H9 (cell line): ENCODE data around the gene TMEM205. TPM values are rescaled to one million over a fixed set of nuclear protein-coding genes. Genes with fewer than 3 reads are reported as not detected.

Experiments used
- DNase-seq: peaks from one replicate; pipeline ENCODE4 v3.0.0-alpha.2; 2017
- H2AFZ ChIP-seq: one replicate; pipeline ENCODE4 v1.6.1; 2013; ENCODE audit warnings: mild to moderate bottlenecking, low read length, control low read depth, moderate library complexity
- H2AK5ac ChIP-seq: 2 replicates; pipeline ENCODE4 v1.6.1; 2013; ENCODE audit warnings: low read length, control low read depth, mixed read lengths; ENCODE audit not compliant: insufficient read length
- H2BK120ac ChIP-seq: one replicate; pipeline ENCODE4 v1.6.1; 2013; ENCODE audit warnings: low read depth, mild to moderate bottlenecking, low read length, control low read depth, inconsistent platforms; ENCODE audit not compliant: poor library complexity, severe bottlenecking
- H2BK12ac ChIP-seq: 2 replicates; pipeline ENCODE4 v1.6.1; 2013; ENCODE audit warnings: low read length, control low read depth, mixed read lengths, low read depth; ENCODE audit not compliant: insufficient read length
- H2BK15ac ChIP-seq: 2 replicates; pipeline ENCODE4 v1.6.1; 2013; ENCODE audit warnings: low read depth, low read length, control low read depth
- H2BK20ac ChIP-seq: one replicate; pipeline ENCODE4 v1.6.1; 2013; ENCODE audit warnings: low read depth, mild to moderate bottlenecking, low read length, control low read depth, inconsistent platforms; ENCODE audit not compliant: poor library complexity, severe bottlenecking
- H2BK5ac ChIP-seq: 2 replicates; pipeline ENCODE4 v1.6.1; 2013; ENCODE audit warnings: low read length, control low read depth, mixed read lengths; ENCODE audit not compliant: insufficient read length
- H3K14ac ChIP-seq: 2 replicates; pipeline ENCODE4 v1.6.1; 2013; ENCODE audit warnings: low read length, control low read depth; ENCODE audit not compliant: insufficient read depth
- H3K18ac ChIP-seq: 2 replicates; pipeline ENCODE4 v1.6.1; 2013; ENCODE audit warnings: low read depth, mild to moderate bottlenecking, mixed read lengths, low read length, control low read depth; ENCODE audit not compliant: insufficient read length
- H3K23ac ChIP-seq: 2 replicates; pipeline ENCODE4 v1.6.1; 2013; ENCODE audit warnings: low read length, control low read depth, mixed read lengths, low read depth; ENCODE audit not compliant: insufficient read length
- H3K23me2 ChIP-seq: 2 replicates; pipeline ENCODE4 v1.6.1; 2013; ENCODE audit warnings: low read depth, mild to moderate bottlenecking, mixed read lengths, low read length, control low read depth; ENCODE audit not compliant: insufficient read length, poor library complexity, severe bottlenecking
- H3K27ac ChIP-seq: 2 replicates; pipeline ENCODE4 v1.5.1; 2013; ENCODE audit warnings: low read length, control low read depth, mixed read lengths, low read depth; ENCODE audit not compliant: insufficient read length
- H3K27me3 ChIP-seq: 2 replicates; pipeline ENCODE4 v1.6.1; 2013; ENCODE audit warnings: low read length, control low read depth, inconsistent platforms; ENCODE audit not compliant: insufficient read depth
- H3K4ac ChIP-seq: 2 replicates; pipeline ENCODE4 v1.6.1; 2013; ENCODE audit warnings: low read depth, mild to moderate bottlenecking, control low read depth, inconsistent platforms, low read length, moderate library complexity
- H3K4me1 ChIP-seq: 2 replicates; pipeline ENCODE4 v1.6.1; 2013; ENCODE audit warnings: low read length, control low read depth, inconsistent platforms; ENCODE audit not compliant: insufficient read depth
- H3K4me2 ChIP-seq: 2 replicates; pipeline ENCODE4 v1.6.1; 2013; ENCODE audit warnings: low read length, control low read depth, mixed read lengths; ENCODE audit not compliant: insufficient read length, insufficient read depth
- H3K56ac ChIP-seq: 2 replicates; pipeline ENCODE4 v1.6.1; 2013; ENCODE audit warnings: low read depth, mild to moderate bottlenecking, mixed read lengths, low read length, control low read depth; ENCODE audit not compliant: insufficient read length
- H3K79me1 ChIP-seq: 2 replicates; pipeline ENCODE4 v1.6.1; 2013; ENCODE audit warnings: low read depth, mild to moderate bottlenecking, moderate library complexity, low read length, control low read depth, inconsistent platforms; ENCODE audit not compliant: insufficient read depth, poor library complexity, severe bottlenecking
- H3K79me2 ChIP-seq: 2 replicates; pipeline ENCODE4 v1.6.1; 2013; ENCODE audit warnings: low read length, control low read depth, inconsistent platforms; ENCODE audit not compliant: insufficient read depth
- H3K9ac ChIP-seq: 2 replicates; pipeline ENCODE4 v1.6.1; 2013; ENCODE audit warnings: low read length, control low read depth, mixed read lengths; ENCODE audit not compliant: insufficient read length; ENCODE audit errors: extremely low read depth
- H3K9me3 ChIP-seq: one replicate; pipeline ENCODE4 v1.6.1; 2013; ENCODE audit warnings: low read depth, low read length, inconsistent platforms; ENCODE audit not compliant: control insufficient read depth
- H3T11ph ChIP-seq: one replicate; pipeline ENCODE4 v1.6.1; 2013; ENCODE audit warnings: mild to moderate bottlenecking, low read length, control low read depth, inconsistent platforms
- H4K20me1 ChIP-seq: one replicate; pipeline ENCODE4 v1.6.1; 2013; ENCODE audit not compliant: control insufficient read depth, insufficient read length, insufficient read depth
- H4K5ac ChIP-seq: 2 replicates; pipeline ENCODE4 v1.6.1; 2013; ENCODE audit warnings: low read depth, mild to moderate bottlenecking, mixed read lengths, low read length, control low read depth; ENCODE audit not compliant: insufficient read length
- H4K8ac ChIP-seq: replicated peaks from 2 replicates; pipeline ENCODE4 v1.6.1; 2013; ENCODE audit warnings: low read length, control low read depth, mixed read lengths, low read depth; ENCODE audit not compliant: insufficient read length
- H4K91ac ChIP-seq: 2 replicates; pipeline ENCODE4 v1.6.1; 2013; ENCODE audit warnings: low read depth, mild to moderate bottlenecking, moderate library complexity, mixed read lengths, low read length, control low read depth; ENCODE audit not compliant: insufficient read length
- H3K27ac Mint-ChIP-seq, 3 experiments: 2 replicates in 2 of 3; 3 replicates in 1 of 3; pipeline ENCODE4 v1.8.0; 2020 to 2021; ENCODE audit warnings: mixed read lengths in 3 of 3, mild to moderate bottlenecking in 1 of 3, moderate library complexity in 1 of 3
- H3K27me3 Mint-ChIP-seq: 2 replicates; pipeline ENCODE4 v1.8.0; 2021; ENCODE audit warnings: low read depth, mild to moderate bottlenecking, moderate library complexity, mixed read lengths
- H3K36me3 Mint-ChIP-seq, 3 experiments: 2 replicates in 2 of 3; 3 replicates in 1 of 3; pipeline ENCODE4 v1.8.0; 2020 to 2021; ENCODE audit warnings: low read depth in 3 of 3, mixed read lengths in 3 of 3; ENCODE audit not compliant: insufficient read depth in 1 of 3
- H3K4me1 Mint-ChIP-seq, 2 experiments: 2 replicates each; pipeline ENCODE4 v1.8.0; 2020; ENCODE audit warnings: mixed read lengths in 2 of 2
- H3K4me3 Mint-ChIP-seq, 2 experiments: 2 replicates in 1 of 2; 3 replicates in 1 of 2; pipeline ENCODE4 v1.8.0; 2020 to 2021; ENCODE audit warnings: mild to moderate bottlenecking in 2 of 2, mixed read lengths in 2 of 2, moderate library complexity in 1 of 2
- H3K9me3 Mint-ChIP-seq, 2 experiments: 2 replicates in 1 of 2; 3 replicates in 1 of 2; pipeline ENCODE4 v1.8.0; 2020; ENCODE audit warnings: mild to moderate bottlenecking in 2 of 2, mixed read lengths in 2 of 2, moderate library complexity in 1 of 2
- CTCF ChIP-seq: fragments of 200-600 bp; sonication (generic); conservative IDR thresholded peaks from 3 replicates; pipeline ENCODE4 v1.8.0; 2021; ENCODE audit warnings: antibody characterized with exemption, mild to moderate bottlenecking
- WGBS: extraction: QIAGEN DNeasy Blood & Tissue Kit; methylation state at CpG from one replicate; pipeline ENCODE4 v1.1.7; 2013; ENCODE audit warnings: missing lambda C conversion rate, low lambda C conversion rate, mixed read lengths; ENCODE audit not compliant: insufficient read length; ENCODE audit errors: extremely low coverage; 5-methylcytosine and 5-hydroxymethylcytosine counted together
- total RNA-seq: library from RNA; stranded (reverse); gene quantifications from 2 replicates; pipeline ENCODE4 v1.2.1, GENCODE V29; 2021

The TMEM205 gene
- total RNA-seq, 1 experiment from 2014 or later, result 69.7 TPM

DNA sequence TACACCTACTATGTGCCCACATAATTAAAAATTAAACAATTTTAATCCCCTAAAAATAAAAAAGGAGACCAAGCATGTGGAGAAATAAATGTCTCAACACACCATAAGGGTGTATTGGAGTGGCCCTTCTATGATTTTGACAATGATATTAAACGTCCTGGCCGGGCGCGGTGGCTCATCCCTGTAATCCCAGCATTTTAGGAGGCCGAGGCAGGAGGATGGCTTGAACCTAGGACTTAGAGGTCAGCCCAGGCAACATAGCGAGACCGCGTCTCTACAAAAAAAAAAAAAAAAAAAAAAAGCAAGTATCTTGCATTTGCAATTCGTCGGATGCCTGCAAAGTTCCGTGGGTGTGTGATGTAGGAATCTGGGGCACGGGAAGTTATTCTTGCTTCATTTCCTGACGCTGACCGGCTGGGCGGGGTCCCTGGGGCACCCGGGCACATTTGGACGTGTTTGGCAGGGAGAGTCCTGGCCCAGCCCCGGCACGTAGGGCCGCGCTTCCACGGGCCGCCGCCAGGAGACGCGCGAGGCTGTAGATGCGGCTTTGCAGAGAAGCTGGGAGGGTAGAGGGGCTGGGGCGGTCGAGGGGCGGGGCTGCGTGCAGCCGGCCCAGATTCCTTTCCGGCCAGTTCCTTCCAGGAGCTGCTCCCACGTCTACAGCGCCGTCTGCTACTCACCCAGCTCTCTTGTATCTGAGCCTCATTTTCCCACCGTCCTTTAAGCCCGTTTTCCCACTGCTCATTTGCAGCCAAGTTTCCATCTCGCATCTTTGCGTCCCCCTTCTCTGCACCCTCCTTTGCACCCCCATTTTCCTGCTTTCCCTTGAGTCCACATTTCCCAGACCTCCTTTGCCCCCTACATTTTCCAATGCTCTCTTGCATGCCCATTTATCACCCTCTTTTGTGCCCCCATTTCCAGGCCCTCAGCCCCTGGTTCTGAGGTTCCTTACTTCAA, 52.4 kb downstream of the TMEM205 start:
- no peak overlapping the region for H3T11ph ChIP-seq

More for the DNA sequence above, 52.4 kb downstream of the TMEM205 start:
- no peak overlapping the region for H2BK12ac ChIP-seq
- no peak overlapping the region for H4K8ac ChIP-seq
- H4K20me1 ChIP-seq, result peaks cover 4% of the 10 kb centered on the region
- Mint-ChIP-seq H3K4me3 (peak overlapping the region; percentile 48 to 66), H3K9me3 (no peaks in the 10 kb centered on the region), H3K27ac (peak overlapping the region; percentile 77 to 90 (median 81); a peak in 3 of 7 replicates), H3K27me3 (no peaks in the 10 kb centered on the region; the same call in 1 of the 2 replicates), H3K36me3 (no peaks in the 10 kb centered on the region; a peak in 2 of 7 replicates), H3K4me1 (peaks cover 6 to 16% of the 10 kb centered on the region in 2 experiments)
- H3K9me3 ChIP-seq, result no peaks in the 10 kb centered on the region
- H2BK120ac ChIP-seq, result no peak overlapping the region
- H4K91ac ChIP-seq, result no peak overlapping the region
- no peak overlapping the region for H3K23ac ChIP-seq
- H3K27ac ChIP-seq, result no peak overlapping the region
- H4K5ac ChIP-seq, result no peak overlapping the region
- H2BK20ac ChIP-seq, result no peak overlapping the region
- peak; percentile 97 for TF ChIP-seq CTCF
- H3K79me1 ChIP-seq, result no peaks in the 10 kb centered on the region
- no peaks in the 10 kb centered on the region for H3K27me3 ChIP-seq
- peak; percentile 98 for DNase-seq
- H3K18ac ChIP-seq, result no peak overlapping the region
- H3K4me2 ChIP-seq, result peak overlapping the region; percentile 44
- H3K56ac ChIP-seq, result no peak overlapping the region
- H2BK15ac ChIP-seq, result no peak overlapping the region
- no CpG with 5 or more reads among the region's 41 CpGs for WGBS
- H2AFZ ChIP-seq, result no peak overlapping the region
- H3K23me2 ChIP-seq, result no peaks in the 10 kb centered on the region
- peak overlapping the region; percentile 15 for H3K9ac ChIP-seq
- H2BK5ac ChIP-seq, result no peak overlapping the region
- H3K4me1 ChIP-seq, result no peaks in the 10 kb centered on the region
- H3K4ac ChIP-seq, result no peak overlapping the region
- H2AK5ac ChIP-seq, result no peak overlapping the region
- H3K79me2 ChIP-seq, result no peaks in the 10 kb centered on the region
- H3K14ac ChIP-seq, result no peak overlapping the region

Other genes with a start within 250 kb of the TMEM205 start
- gene SPC24, start 190.5 kb downstream of the TMEM205 start, total RNA-seq, result 50.8 and 51.5 TPM in 2 replicates
- 42.0 and 44.0 TPM in 2 replicates for gene KANK2, start 148.7 kb downstream of the TMEM205 start, total RNA-seq
- gene ANGPTL8, start 106.6 kb downstream of the TMEM205 start, total RNA-seq, result not detected in 2 replicates
- gene DOCK6, start 83.7 kb downstream of the TMEM205 start, total RNA-seq, result 57.9 and 59.4 TPM in 2 replicates
- not detected in 2 replicates for gene TSPAN16, start 50.1 kb downstream of the TMEM205 start, total RNA-seq
- 29.4 and 32.8 TPM in 2 replicates for gene RAB3D, start 6.6 kb downstream of the TMEM205 start, total RNA-seq
- gene CCDC159, start 251 bp upstream of the TMEM205 start, total RNA-seq, result 5.7 and 5.8 TPM in 2 replicates
- 6.1 and 8.0 TPM in 2 replicates for gene PLPPR2, start 9.2 kb upstream of the TMEM205 start, total RNA-seq
- 3.8 and 5.2 TPM in 2 replicates for gene SWSAP1, start 28.4 kb upstream of the TMEM205 start, total RNA-seq
- 8.9 and 9.3 TPM in 2 replicates for gene EPOR, start 38.0 kb upstream of the TMEM205 start, total RNA-seq
- gene RGL3, start 73.0 kb upstream of the TMEM205 start, total RNA-seq, result 58.5 and 65.9 TPM in 2 replicates
- 2.2 and 2.5 TPM in 2 replicates for gene ODAD3, start 88.9 kb upstream of the TMEM205 start, total RNA-seq
- 431 and 437 TPM in 2 replicates for gene PRKCSH, start 89.4 kb upstream of the TMEM205 start, total RNA-seq
- 1.2 and 1.4 TPM in 2 replicates for gene ELAVL3, start 134.8 kb upstream of the TMEM205 start, total RNA-seq
- gene ZNF653, start 159.6 kb upstream of the TMEM205 start, total RNA-seq, result 9.1 and 11.6 TPM in 2 replicates
- gene ECSIT, start 182.9 kb upstream of the TMEM205 start, total RNA-seq, result 40.0 and 42.4 TPM in 2 replicates
- gene CNN1, start 192.6 kb upstream of the TMEM205 start, total RNA-seq, result 15.7 and 17.9 TPM in 2 replicates
- gene ELOF1, start 213.0 kb upstream of the TMEM205 start, total RNA-seq, result 84.9 and 88.6 TPM in 2 replicates
- gene ACP5, start 231.4 kb upstream of the TMEM205 start, total RNA-seq, result 2.3 and 4.0 TPM in 2 replicates